GM12892 (cell line): ENCODE measurements around the gene FSTL3.

Experiments used
- DNase-seq: peaks from one replicate; pipeline ENCODE4 v3.0.0; 2011; ENCODE audit not compliant: insufficient read length
- FAIRE-seq: peaks from 2 replicates; lab custom pipeline; 2011; peaks lifted over from hg19 to GRCh38; lab: Jason Lieb, UNC
- POLR2A ChIP-seq: IDR thresholded peaks from 2 replicates; pipeline ENCODE4 v1.6.1; 2011; ENCODE audit warnings: low read depth, low read length, control low read depth
- POLR2AphosphoS5 ChIP-seq: IDR thresholded peaks from 2 replicates; pipeline ENCODE4 v1.6.1; 2011; ENCODE audit warnings: low read depth, low read length, control low read depth
- TAF1 ChIP-seq: IDR thresholded peaks from 2 replicates; pipeline ENCODE4 v1.6.1; 2011; ENCODE audit warnings: low read depth, mild to moderate bottlenecking, control low read depth, low read length, borderline replicate concordance

The FSTL3 gene

GRCh38 chr19:639253-640160 is 36.7 kb upstream of the FSTL3 start, which contains the start of gene FGF22:
Gene FGF22 (plus strand): TSS chr19:639879. CDS start chr19:639926, 47 bp downstream.
- FAIRE-seq, result peak; percentile 83
- peak; percentile 98 for DNase-seq
- no peak for TF ChIP-seq TAF1
- TF ChIP-seq POLR2A, result no peak
- no peak for TF ChIP-seq POLR2AphosphoS5

DNA sequence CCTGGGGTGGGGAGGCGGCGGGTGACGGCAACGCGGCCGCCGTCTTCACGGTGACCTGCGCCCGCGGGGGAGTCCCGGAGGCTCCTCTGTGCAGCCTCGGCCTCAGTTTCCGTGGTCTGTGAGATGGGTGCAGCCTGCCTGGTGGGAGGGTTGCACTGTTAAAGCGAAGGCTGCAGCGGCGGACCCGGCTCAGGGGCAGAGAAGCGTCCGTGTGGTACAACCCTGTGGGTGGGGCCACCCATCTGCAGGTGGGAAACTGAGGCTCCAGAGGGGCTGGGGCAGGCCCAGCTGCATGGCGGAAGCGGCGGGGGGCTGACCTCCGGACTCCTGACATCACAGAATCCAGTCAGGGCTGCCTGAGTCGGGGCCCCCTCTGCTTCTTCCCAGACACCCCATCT is 36.0 kb upstream of the FSTL3 start:
- no peak for FAIRE-seq
- no peak for DNase-seq
- TF ChIP-seq POLR2AphosphoS5, result no peak
- TF ChIP-seq TAF1, result no peak
- TF ChIP-seq POLR2A, result no peak

GRCh38 chr19:640606-641189 is 35.5 kb upstream of the FSTL3 start:
- FAIRE-seq, result no peak
- TF ChIP-seq POLR2A (no peak), TAF1 (no peak), POLR2AphosphoS5 (no peak)
- DNase-seq, result no peak

DNA sequence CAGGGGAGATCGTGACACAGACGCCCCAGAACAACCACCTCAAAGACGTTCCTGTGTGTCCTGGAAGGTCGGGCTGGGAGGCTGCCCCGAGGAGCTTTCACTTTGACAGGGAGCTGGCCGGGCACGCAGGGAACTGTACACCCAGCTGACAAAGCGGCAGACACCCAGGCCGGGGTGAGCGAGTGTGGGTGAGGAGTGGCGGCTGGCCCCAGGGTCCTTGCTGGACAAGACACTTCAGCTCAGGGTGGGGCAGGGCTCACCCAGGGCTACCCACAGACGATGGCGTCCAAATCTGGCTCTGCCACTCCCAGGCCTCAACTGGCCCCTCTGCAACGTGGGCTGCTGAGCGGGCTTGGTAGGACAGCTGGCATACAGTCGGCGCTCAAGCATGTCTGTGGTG is 34.5 kb upstream of the FSTL3 start:
- no peak for FAIRE-seq
- TF ChIP-seq TAF1 (no peak), POLR2AphosphoS5 (no peak), POLR2A (no peak)
- DNase-seq, result no peak

DNA sequence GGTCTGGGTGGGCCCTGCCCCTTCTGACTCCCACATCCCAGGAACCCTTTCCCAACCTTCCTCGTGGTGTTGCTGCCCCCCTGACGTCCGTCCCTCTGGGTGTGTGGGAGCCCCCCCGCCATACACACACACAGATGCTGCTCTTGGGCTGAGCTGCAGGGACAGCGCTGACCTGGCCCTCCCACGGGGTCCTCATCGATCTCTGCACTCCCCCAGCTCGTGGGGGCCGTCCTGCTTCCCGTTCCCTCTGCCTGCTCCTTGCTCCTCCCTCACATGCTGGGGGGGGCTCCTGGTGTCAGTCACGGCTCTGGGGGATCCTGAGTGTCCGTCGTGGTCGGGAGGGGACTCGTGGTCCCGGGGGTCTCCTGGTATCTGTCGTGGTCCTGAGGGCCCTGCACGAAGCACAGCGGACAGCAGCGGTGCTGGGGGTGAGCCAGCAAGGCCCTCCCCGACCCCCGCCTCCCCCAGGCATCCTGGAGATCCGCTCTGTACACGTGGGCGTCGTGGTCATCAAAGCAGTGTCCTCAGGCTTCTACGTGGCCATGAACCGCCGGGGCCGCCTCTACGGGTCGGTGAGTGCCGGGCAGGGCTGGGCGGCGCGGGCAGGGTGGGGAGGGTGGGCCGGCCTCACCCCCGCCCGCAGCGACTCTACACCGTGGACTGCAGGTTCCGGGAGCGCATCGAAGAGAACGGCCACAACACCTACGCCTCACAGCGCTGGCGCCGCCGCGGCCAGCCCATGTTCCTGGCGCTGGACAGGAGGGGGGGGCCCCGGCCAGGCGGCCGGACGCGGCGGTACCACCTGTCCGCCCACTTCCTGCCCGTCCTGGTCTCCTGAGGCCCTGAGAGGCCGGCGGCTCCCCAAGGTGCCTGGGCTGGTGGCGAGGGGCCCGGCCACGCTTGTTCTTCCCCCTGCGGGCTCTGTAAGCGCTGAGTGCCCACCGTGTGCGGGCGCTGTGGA is 33.1 kb upstream of the FSTL3 start:
- no peak for DNase-seq

GRCh38 chr19:643736-644135 is 32.5 kb upstream of the FSTL3 start:
- no peak for FAIRE-seq

More for the DNA sequence above, 33.1 kb upstream of the FSTL3 start:
- FAIRE-seq, result no peak
- TF ChIP-seq TAF1, result no peak
- TF ChIP-seq POLR2AphosphoS5, result no peak
- TF ChIP-seq POLR2A, result no peak

DNA sequence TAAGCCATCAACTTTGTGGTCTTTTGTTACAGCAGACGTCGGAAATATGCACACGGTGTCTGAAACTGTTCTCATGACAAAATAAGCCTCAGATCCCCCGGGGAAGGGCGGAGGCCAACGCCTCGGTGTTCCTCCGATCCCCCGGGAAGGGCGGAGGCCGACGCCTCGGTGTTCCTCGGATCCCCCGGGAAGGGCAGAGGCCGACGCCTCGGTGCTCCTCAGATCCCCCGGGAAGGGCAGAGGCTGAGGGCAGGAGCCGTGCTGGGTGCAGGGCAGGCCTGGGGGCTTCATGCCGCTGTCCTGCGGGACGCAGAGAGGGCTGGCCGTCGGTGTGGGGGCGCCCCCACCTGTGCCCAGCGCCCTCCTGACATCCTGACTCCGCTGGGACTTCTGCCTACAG is 31.8 kb upstream of the FSTL3 start:
- no peak for TF ChIP-seq POLR2A
- no peak for TF ChIP-seq POLR2AphosphoS5
- no peak for TF ChIP-seq TAF1
- FAIRE-seq, result no peak
- DNase-seq, result no peak

More at GRCh38 chr19:643736-644135, 32.5 kb upstream of the FSTL3 start:
- TF ChIP-seq TAF1 (no peak), POLR2AphosphoS5 (no peak), POLR2A (no peak)
- no peak for DNase-seq

DNA sequence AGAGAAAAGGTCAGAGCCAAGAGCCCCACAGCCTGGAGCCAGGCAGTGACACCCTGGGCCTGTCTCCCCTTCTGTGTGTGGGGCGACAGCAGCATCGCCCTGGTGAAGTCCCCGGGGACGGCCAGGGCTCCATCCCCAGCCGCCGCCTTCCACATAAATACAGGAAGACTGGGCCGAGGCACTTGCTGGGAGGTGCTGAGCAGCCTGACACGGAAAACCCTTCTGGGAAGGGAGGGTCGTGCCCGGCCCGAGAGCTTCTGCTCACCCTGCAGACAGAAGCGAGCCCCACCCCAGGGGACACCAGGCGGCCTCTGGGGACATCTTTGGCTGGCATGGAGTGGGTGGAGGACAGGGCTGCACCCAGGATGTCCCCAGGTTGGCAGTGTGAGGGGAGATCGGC is 31.4 kb upstream of the FSTL3 start:
- DNase-seq, result no peak
- TF ChIP-seq POLR2A, result no peak
- no peak for TF ChIP-seq POLR2AphosphoS5
- no peak for TF ChIP-seq TAF1
- FAIRE-seq, result no peak

DNA sequence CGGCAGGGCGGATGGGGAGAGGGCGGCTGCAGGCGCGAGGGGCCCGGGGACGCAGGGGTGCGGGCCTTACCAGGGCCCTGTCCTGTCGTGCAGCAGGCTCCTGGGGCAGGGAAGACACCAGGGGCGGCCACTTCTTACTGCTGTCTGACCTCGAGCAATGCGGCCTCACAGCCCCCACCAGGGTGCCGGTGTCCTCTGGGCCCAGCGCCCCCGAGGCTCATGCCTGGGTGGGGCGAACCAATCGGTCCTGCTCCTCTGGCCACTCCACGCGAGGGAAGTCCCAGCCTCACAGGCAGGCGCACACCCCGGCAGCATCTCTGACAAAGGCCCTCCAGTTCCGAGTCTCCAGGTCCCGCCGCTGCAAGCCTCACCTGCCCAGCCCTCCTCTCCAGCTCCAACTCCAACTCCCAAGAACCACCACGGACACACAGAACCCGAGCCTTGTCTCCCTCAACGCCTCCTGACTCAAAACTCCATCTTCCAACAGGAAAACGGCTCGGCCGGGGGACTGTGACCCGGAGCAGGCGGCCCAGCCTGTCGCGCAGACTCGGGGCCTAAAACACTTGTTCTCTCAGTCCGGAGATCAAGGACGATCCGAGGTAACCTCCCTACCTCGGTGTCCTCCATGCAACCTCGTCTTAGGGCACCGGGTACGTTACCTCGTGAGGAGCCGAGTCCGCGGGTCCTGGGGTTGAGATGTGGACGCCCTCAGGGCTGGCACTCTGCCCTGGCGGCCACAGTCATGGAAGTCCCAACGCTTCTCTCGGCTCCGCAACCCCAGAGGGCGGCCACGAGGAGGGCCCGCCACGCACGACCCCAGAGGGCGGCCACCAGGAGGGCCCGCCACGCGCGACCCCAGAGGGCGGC is 30.0 kb upstream of the FSTL3 start:
- DNase-seq (no peak), FAIRE-seq (no peak)
- TF ChIP-seq TAF1 (no peak), POLR2AphosphoS5 (peak; percentile 9; the same call in 1 of the 2 replicates), POLR2A (no peak; the same call in 1 of the 2 replicates)
